ENCODE measurements around the gene MED16. TPM values are rescaled to one million over a fixed set of nuclear protein-coding genes. Genes with fewer than 3 reads are reported as not detected.

The MED16 gene
- total RNA-seq, 1 donor from 2014 or later = 53.5 TPM

DNA sequence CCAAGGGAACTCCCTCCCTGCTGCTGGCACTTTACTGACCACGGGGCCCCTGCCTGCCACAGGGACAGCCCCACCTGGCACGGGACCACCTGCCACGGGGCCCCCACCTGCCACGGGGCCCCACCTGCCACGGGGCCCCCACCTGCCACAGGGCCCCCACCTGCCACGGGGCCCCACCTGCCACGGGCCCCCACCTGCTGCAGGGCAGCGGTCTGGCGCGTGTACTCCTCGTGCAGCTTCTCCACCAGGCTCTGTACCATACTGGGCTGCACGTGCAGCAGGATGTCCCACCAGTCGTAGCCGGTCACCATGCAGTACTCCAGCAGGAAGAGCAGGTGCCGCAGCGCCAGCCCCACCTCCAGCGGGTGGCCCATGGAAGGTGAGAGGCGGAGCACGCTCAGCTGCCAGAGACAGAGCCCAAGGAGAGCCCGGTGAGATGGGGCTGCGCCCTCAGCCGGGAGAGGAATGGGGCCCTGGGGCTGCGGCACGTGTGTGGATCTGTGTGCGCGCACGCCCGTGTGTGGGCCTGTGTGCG is 16.1 kb downstream of the MED16 start:
- no peak for DNase-seq (ENCODE audit: low read depth)
- no peak overlapping the region for H3K4me3 ChIP-seq (ENCODE audit: low read depth, low read length)
- TF ChIP-seq, protein P1, sequence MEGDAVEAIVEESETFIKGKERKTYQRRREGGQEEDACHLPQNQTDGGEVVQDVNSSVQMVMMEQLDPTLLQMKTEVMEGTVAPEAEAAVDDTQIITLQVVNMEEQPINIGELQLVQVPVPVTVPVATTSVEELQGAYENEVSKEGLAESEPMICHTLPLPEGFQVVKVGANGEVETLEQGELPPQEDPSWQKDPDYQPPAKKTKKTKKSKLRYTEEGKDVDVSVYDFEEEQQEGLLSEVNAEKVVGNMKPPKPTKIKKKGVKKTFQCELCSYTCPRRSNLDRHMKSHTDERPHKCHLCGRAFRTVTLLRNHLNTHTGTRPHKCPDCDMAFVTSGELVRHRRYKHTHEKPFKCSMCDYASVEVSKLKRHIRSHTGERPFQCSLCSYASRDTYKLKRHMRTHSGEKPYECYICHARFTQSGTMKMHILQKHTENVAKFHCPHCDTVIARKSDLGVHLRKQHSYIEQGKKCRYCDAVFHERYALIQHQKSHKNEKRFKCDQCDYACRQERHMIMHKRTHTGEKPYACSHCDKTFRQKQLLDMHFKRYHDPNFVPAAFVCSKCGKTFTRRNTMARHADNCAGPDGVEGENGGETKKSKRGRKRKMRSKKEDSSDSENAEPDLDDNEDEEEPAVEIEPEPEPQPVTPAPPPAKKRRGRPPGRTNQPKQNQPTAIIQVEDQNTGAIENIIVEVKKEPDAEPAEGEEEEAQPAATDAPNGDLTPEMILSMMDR (conservative IDR thresholded peaks at IDR 0.05; ENCODE audit: low read depth, low read length) = no peak

DNA sequence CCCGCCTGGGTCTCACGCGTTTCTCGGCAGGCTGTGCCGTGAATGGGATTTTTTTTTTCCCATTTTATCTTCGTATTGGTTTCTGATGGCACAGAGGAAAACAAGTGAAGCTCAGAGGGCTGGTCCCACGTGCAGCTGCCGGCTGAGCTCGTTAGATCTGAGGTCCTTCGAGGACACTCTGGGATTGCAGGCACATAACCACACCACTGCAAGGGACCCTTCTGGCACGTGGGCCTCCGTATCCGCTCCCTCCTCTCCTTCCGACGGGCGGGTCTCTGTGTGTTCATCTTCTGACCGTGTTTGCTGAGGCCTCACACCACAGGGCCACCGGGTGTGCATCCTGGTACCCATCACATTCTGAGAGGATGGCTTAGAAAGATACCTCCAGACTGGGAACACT is 16.9 kb downstream of the MED16 start:
- DNase-seq (ENCODE audit: low read depth) = no peak
- TF ChIP-seq, protein P1 (conservative IDR thresholded peaks at IDR 0.05; ENCODE audit: low read depth, low read length) = no peak
- H3K4me3 ChIP-seq (ENCODE audit: low read depth, low read length) = no peak overlapping the region

- no peak overlapping the region for H3K4me3 ChIP-seq (ENCODE audit: low read depth, low read length)
- TF ChIP-seq, protein P1 (conservative IDR thresholded peaks at IDR 0.05; ENCODE audit: low read depth, low read length) = no peak
- DNase-seq (ENCODE audit: low read depth) = no peak
These were observed 17.6 kb downstream of the MED16 start for GRCh38 chr19:875265-875879.

GRCh38 chr19:873561-874041 is 19.4 kb downstream of the MED16 start:
- TF ChIP-seq, protein P1 (conservative IDR thresholded peaks at IDR 0.05; ENCODE audit: low read depth, low read length) = no peak
- no peak for DNase-seq (ENCODE audit: low read depth)
- H3K4me3 ChIP-seq (ENCODE audit: low read depth, low read length) = no peak overlapping the region

GRCh38 chr19:873084-873483 is 19.9 kb downstream of the MED16 start:
- H3K4me3 ChIP-seq (ENCODE audit: low read depth, low read length) = no peak overlapping the region
- DNase-seq (ENCODE audit: low read depth) = no peak
- TF ChIP-seq, protein P1 (conservative IDR thresholded peaks at IDR 0.05; ENCODE audit: low read depth, low read length) = no peak

- no peak overlapping the region for H3K4me3 ChIP-seq (ENCODE audit: low read depth, low read length)
- DNase-seq (ENCODE audit: low read depth) = no peak
- TF ChIP-seq, protein P1 (conservative IDR thresholded peaks at IDR 0.05; ENCODE audit: low read depth, low read length) = no peak
These were observed 20.6 kb downstream of the MED16 start for GRCh38 chr19:872266-872951.

All from epithelial cell of proximal tubule (primary cell).